AG04450 (cell line): ENCODE measurements around the gene SET. TPM values are rescaled to one million over a fixed set of nuclear protein-coding genes. Genes with fewer than 3 reads are reported as not detected.

Source experiments
- CTCF ChIA-PET: fragments of 300-600, 350-600 bp; formaldehyde crosslinking; extraction: SDS; loops from one replicate; lab custom pipeline; 2022; ENCODE audit warnings: antibody characterized with exemption, inconsistent platforms; lab: Charles Lee
- POLR2A ChIA-PET: fragments of 350-600 bp; formaldehyde crosslinking; extraction: SDS; loops from one replicate; lab custom pipeline; 2021; ENCODE audit warnings: antibody characterized with exemption, inconsistent platforms; lab: Yijun Ruan, JAX
- DNase-seq: peaks from one replicate; pipeline ENCODE4 v3.0.0-alpha.2; 2011; ENCODE audit warnings: low read depth, low spot score
- H3K27ac ChIP-seq: one replicate; pipeline ENCODE4 v1.5.1; 2012; ENCODE audit warnings: low read depth, low read length, control low read depth
- H3K27me3 ChIP-seq: one replicate; pipeline ENCODE4 v1.6.0; 2012; ENCODE audit warnings: low read length; ENCODE audit not compliant: control insufficient read depth, insufficient read depth
- H3K4me3 ChIP-seq: 2 replicates; pipeline ENCODE4 v1.5.1; 2011; ENCODE audit warnings: mild to moderate bottlenecking, low read depth, low read length, control low read depth
- H3K9me3 ChIP-seq: 2 replicates; pipeline ENCODE4 v1.5.1; 2012; ENCODE audit warnings: low read length; ENCODE audit not compliant: control insufficient read depth, insufficient read depth
- polyA plus RNA-seq: library from polyadenylated mRNA; depleted of rRNA; stranded (reverse); fragments of >200 nt; gene quantifications from 2 replicates; pipeline ENCODE4 v1.2.3, GENCODE V29; 2011
- TF ChIP-seq, protein P1 (sequence below): IDR thresholded peaks from 2 replicates; pipeline ENCODE4 v1.5.1; 2011; ENCODE audit warnings: low read depth, low read length, control low read depth, inconsistent platforms

Gene SET
- polyA plus RNA-seq, 1 experiment = 259 TPM

DNA sequence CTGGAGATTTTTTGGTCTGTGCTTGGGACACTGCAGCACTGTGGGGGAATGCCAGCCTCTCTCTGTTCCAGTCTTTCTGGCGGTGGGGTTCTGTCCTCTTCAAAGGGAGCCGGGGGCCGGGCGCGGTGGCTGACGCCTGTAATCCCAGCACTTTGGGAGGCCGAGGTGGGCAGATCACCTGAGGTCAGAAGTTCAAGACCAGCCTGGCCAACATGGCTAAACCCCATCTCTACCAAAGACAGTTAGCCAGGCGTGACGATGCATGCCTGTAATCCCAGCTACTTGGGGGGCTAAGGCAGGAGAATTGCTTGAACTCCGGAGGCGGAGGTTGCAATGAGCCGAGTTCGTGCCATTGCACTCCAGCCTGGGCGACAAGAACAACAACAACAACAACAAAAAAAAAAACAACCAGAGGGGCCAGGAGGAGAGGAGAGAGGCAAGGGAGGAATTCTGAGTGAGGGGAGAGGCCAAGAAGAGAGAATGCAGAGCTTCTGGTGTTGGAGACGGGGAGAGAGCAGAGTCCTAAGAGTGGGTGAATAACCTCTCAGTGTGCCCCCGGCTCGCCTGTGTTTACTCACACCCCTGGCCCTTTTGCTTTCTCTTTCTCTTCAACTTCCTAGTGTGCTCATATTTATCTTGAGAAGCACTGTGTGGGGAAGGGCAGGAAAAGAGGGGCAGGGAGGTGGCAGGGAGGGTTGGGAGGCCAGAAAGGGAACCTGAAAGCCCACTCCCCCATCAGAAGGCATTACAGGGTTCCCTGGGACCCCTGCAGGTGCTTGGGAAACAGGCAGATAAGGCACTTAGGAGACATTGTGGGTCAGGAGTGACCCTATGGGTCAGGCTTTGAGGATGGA, 3.2 kb upstream of the SET start:
- TF ChIP-seq, protein P1, sequence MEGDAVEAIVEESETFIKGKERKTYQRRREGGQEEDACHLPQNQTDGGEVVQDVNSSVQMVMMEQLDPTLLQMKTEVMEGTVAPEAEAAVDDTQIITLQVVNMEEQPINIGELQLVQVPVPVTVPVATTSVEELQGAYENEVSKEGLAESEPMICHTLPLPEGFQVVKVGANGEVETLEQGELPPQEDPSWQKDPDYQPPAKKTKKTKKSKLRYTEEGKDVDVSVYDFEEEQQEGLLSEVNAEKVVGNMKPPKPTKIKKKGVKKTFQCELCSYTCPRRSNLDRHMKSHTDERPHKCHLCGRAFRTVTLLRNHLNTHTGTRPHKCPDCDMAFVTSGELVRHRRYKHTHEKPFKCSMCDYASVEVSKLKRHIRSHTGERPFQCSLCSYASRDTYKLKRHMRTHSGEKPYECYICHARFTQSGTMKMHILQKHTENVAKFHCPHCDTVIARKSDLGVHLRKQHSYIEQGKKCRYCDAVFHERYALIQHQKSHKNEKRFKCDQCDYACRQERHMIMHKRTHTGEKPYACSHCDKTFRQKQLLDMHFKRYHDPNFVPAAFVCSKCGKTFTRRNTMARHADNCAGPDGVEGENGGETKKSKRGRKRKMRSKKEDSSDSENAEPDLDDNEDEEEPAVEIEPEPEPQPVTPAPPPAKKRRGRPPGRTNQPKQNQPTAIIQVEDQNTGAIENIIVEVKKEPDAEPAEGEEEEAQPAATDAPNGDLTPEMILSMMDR = no peak
- Histone ChIP-seq H3K4me3 (peak overlapping the region; percentile 31), H3K27ac (no peak overlapping the region), H3K27me3 (no peaks in the 10 kb centered on the region), H3K9me3 (no peaks in the 10 kb centered on the region; the same call in 1 of the 2 replicates)
- CTCF ChIA-PET = no interaction called here
- POLR2A ChIA-PET = no interaction called here
- DNase-seq = no peak

DNA sequence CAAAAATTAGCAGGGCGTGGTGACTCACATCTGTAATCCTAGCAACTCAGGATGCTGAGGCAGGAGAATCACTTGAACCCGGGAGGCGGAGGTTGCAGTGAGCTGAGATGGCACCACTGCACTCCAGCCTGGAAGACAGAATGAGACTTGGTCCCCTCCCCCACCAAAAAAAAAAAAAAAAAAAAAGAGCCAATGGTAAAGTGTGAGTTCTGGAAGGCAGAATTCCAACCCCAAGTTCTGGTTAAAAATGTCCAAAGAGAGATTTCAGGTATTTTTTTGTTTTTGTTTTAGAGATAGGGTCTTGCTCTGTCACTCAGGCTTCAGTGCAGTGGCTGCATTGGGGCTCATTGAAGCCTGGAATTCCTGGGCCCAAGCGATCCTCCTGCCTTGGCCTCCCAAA, 1.6 kb upstream of the SET start:
- H3K27me3 ChIP-seq = no peaks in the 10 kb centered on the region
- DNase-seq = no peak
- H3K27ac ChIP-seq = no peak overlapping the region
- TF ChIP-seq, protein P1 = no peak
- ChIA-PET CTCF (no interaction called here), POLR2A (no interaction called here)
- no peaks in the 10 kb centered on the region; the same call in 1 of the 2 replicates for H3K9me3 ChIP-seq
- H3K4me3 ChIP-seq = no peak overlapping the region

GRCh38 chr9:128689293-128689774, 312 bp downstream of the SET start:
- H3K27me3 ChIP-seq = no peaks in the 10 kb centered on the region
- ChIA-PET CTCF (interaction anchor here (0.8 to 1.0 kb wide), 2 partner anchors 56 to 129 kb away, joined by 4 to 9 read pairs; partner anchors contain the start of gene ENDOG), POLR2A (interaction anchor here (0.8 to 1.5 kb wide), 5 partner anchors 18 to 32 kb away, joined by 3 to 11 read pairs (median 6); no protein-coding TSS in a partner anchor)
- TF ChIP-seq, protein P1 = no peak
- DNase-seq = no peak
- no peak overlapping the region for H3K27ac ChIP-seq
- peak overlapping the region; percentile 94 for H3K4me3 ChIP-seq
- no peaks in the 10 kb centered on the region; the same call in 1 of the 2 replicates for H3K9me3 ChIP-seq

DNA sequence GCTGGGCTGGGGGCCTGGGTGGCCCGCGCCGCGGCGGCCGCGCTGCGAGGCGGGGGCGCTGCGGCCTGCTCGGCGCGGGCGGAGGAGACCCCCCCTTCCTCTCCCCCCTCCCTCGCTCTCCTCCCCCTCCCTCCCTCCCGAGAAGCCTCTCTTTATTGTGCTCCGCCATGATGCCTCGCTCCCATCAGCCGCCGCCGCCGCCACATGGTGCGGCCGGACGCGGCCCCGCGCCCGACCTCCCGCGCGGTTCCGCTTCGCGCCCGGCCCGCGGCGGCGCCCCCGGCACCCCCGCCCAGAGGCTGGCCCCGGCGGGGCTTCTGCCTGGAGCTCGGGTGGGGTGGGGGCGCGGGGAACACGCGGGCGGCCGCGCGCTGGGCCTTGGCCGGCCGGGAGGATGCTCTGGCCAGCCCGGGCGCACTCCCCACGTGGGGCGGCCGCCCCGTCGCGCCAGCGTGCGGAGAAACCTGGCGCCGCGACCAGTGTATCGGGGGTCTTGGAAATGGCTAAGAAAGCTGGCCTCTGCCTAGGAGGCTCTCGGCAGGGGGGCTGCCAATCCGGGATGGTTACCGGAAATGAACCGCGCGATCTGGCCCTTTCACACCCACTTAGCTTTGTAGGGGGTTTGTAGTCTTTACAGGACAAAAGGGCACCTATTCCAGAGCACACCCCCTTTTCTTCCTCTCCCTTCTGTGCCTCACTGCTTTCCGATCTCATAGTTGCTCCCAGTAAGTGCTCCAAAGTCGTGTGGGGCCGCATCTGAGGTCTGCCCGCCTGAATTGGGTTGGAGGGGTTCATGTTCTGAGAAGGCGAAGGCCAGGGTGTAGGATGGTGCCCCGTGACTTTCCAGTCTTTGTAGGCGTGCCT, 1.0 kb downstream of the SET start:
- peak overlapping the region; percentile 94 for H3K4me3 ChIP-seq
- TF ChIP-seq, protein P1 = no peak
- ChIA-PET POLR2A (interaction anchor here (0.6 to 1.5 kb wide), 5 partner anchors 8 to 33 kb away, joined by 3 to 11 read pairs (median 5); no protein-coding TSS in a partner anchor), CTCF (interaction anchor here (0.8 to 1.2 kb wide), 2 partner anchors 57 to 128 kb away, joined by 3 to 9 read pairs (median 4); partner anchors contain the start of gene ENDOG)
- H3K27me3 ChIP-seq = no peaks in the 10 kb centered on the region
- H3K9me3 ChIP-seq = no peaks in the 10 kb centered on the region; the same call in 1 of the 2 replicates
- no peak for DNase-seq
- H3K27ac ChIP-seq = peak overlapping the region; percentile 31
